Left ventricle myocardium inferior (tissue), 1 donor: ENCODE data around the gene KRTCAP2. TPM values are rescaled to one million over a fixed set of nuclear protein-coding genes. Genes with fewer than 3 reads are reported as not detected.
A peak's percentile ranks its signal among the peaks of the same experiment; 100 is the strongest.

Experiments used
- DNase-seq: peaks from one replicate; pipeline ENCODE4 v3.0.0-alpha.2; 2020
- H3K27ac ChIP-seq: fragments of 200-600 bp; replicated peaks from 2 replicates; pipeline ENCODE4 v1.8.0; 2021
- H3K27me3 ChIP-seq: fragments of 200-600 bp; 2 replicates; pipeline ENCODE4 v1.8.0; 2021; ENCODE audit warnings: low read depth
- H3K36me3 ChIP-seq: fragments of 200-600 bp; 2 replicates; pipeline ENCODE4 v1.8.0; 2021
- H3K4me1 ChIP-seq: fragments of 200-600 bp; 2 replicates; pipeline ENCODE4 v1.8.0; 2021
- H3K4me3 ChIP-seq: fragments of 200-600 bp; 2 replicates; pipeline ENCODE4 v1.8.0; 2021; ENCODE audit warnings: mild to moderate bottlenecking, moderate library complexity
- H3K9me3 ChIP-seq: fragments of 200-600 bp; replicated peaks from 2 replicates; pipeline ENCODE4 v1.8.0; 2021
- intact Hi-C: fragments of 100-400 bp; cut with micrococcal nuclease; formaldehyde crosslinking; loops from one replicate; pipeline ENCODE4 v1.11.0; 2022
- total RNA-seq: library from RNA; stranded (reverse); fragmentation: NEBNext Ultra II Directional; extraction: Animal tissue kit (Norgen Biotek cat#: 25700); gene quantifications from one replicate; pipeline ENCODE4 v1.2.1, GENCODE V29; 2021
- TF ChIP-seq, protein P1 (sequence below): fragments of 200-600 bp; IDR thresholded peaks from 2 replicates; pipeline ENCODE4 v1.8.0; 2021; ENCODE audit warnings: antibody characterized with exemption, mild to moderate bottlenecking, borderline replicate concordance
- donor health status: DM: no; HTN: yes; CAD: no; lungs with severe emphysema.

KRTCAP2 gene
- total RNA-seq, 1 donor from 2014 or later = 113 TPM

DNA sequence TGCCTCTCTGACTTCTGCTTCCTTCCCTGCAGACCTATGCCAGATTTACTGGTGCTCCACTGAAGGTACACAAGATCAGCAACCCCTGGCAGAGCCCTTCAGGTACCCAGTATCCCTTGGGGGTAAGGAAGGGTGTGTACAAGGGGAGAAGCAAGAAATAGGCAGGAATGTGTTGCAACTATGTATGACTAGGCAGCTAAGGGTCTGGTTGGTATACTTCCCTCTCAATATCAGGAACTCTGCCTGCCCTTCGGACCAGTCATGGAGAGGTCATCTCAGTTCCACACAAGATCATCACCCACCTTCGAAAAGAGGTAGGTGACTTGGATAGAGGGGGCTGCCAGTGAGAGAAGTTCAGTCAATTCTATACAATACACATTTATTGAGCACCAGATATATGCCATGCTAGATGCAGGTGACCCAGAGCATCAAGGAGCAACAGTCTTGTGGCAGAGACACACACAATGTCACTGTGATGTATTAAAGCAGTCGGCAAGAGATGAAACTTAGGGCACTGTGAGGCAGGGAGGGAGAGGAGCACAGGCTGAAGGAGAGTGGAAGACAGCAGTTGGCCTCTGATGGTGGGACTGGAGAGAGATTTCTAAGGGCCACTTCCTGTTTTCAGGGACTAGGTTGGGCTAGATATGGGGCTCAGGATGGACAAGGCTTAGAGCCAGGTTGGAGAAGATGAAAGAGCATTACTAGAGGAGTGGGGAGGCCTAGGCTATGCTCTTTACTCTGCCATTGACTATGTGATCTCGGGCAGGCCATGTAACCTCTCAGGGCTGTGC, 37.4 kb upstream of the KRTCAP2 start:
- H3K4me1 ChIP-seq = peaks cover 39% of the 10 kb centered on the region
- H3K9me3 ChIP-seq = no peaks in the 10 kb centered on the region
- intact Hi-C loops = no loop called here
- peaks cover 4% of the 10 kb centered on the region for H3K36me3 ChIP-seq
- no peak overlapping the region for H3K27ac ChIP-seq
- no peaks in the 10 kb centered on the region for H3K27me3 ChIP-seq
- no peak overlapping the region for H3K4me3 ChIP-seq
- no peak for DNase-seq
- TF ChIP-seq, protein P1, sequence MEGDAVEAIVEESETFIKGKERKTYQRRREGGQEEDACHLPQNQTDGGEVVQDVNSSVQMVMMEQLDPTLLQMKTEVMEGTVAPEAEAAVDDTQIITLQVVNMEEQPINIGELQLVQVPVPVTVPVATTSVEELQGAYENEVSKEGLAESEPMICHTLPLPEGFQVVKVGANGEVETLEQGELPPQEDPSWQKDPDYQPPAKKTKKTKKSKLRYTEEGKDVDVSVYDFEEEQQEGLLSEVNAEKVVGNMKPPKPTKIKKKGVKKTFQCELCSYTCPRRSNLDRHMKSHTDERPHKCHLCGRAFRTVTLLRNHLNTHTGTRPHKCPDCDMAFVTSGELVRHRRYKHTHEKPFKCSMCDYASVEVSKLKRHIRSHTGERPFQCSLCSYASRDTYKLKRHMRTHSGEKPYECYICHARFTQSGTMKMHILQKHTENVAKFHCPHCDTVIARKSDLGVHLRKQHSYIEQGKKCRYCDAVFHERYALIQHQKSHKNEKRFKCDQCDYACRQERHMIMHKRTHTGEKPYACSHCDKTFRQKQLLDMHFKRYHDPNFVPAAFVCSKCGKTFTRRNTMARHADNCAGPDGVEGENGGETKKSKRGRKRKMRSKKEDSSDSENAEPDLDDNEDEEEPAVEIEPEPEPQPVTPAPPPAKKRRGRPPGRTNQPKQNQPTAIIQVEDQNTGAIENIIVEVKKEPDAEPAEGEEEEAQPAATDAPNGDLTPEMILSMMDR = no peak

- no peak for DNase-seq
- intact Hi-C loops = no loop called here
- peak overlapping the region; percentile 95 for H3K4me3 ChIP-seq
- H3K27me3 ChIP-seq = no peaks in the 10 kb centered on the region
- H3K4me1 ChIP-seq = peaks cover 39% of the 10 kb centered on the region
- no peaks in the 10 kb centered on the region for H3K9me3 ChIP-seq
- peaks cover 4% of the 10 kb centered on the region for H3K36me3 ChIP-seq
- peak overlapping the region; percentile 99 for H3K27ac ChIP-seq
- TF ChIP-seq, protein P1 = no peak
These were observed 36.2 kb upstream of the KRTCAP2 start for GRCh38 chr1:155209312-155209721.

DNA sequence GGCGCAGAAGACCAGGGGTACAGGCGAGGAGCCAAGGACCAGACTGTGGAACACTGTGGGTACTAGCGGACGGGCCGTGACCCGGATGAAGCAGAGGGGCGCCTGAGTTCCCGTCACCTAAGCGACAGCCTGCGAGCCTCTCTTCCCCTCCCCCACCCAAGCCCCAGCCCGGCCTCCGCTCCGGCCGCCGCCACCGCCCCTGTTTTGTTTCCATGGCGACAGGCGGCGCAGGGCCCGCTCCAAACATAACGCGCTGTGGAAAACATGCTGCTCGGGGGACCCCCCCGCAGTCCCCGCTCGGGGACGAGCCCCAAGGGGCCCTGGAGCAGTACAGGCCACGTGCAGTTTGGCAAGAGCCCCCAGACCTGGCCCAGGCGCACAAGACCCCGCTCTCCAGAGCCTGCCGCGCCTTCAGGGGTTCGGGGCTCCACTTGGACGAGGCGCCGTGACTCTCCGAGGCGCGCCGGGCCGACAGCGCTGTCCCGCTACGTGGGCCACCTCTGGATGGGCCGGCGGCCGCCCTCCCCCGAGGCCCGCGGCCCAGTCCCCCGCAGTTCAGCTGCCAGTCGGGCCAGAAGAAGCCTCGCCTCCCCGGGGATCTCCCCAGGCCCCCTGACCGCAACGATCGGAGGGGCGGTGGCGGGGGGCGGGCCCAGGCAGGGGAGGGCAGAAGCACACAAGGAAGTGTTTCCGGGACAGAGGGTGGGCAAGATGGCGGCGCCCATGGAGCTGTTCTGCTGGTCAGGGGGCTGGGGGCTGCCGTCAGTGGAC, 35.6 kb upstream of the KRTCAP2 start, which contains the start of gene MTX1:
Gene MTX1, plus strand, starts transcription at position 155 of the 771 bp plus-strand sequence. Its CDS starts 110 bp downstream, at position 265.
- peak within 1 kb of the TSS; percentile 99 for H3K27ac ChIP-seq
- TF ChIP-seq, protein P1 = no peak
- H3K9me3 ChIP-seq = no peaks in the 10 kb centered on the region
- no peaks in the 10 kb centered on the region for H3K27me3 ChIP-seq
- peak; percentile 93 for DNase-seq
- intact Hi-C loops = no loop called here
- H3K4me3 ChIP-seq = peak within 1 kb of the TSS; percentile 95
- H3K4me1 ChIP-seq = peaks cover 39% of the 10 kb centered on the region
- peaks cover 4% of the 10 kb centered on the region for H3K36me3 ChIP-seq

- intact Hi-C loops = no loop called here
- Histone ChIP-seq H3K36me3 (peaks cover 4% of the 10 kb centered on the region), H3K9me3 (no peaks in the 10 kb centered on the region), H3K4me3 (peak within 1 kb of the TSS; percentile 95), H3K27me3 (no peaks in the 10 kb centered on the region), H3K27ac (peak within 1 kb of the TSS; percentile 99), H3K4me1 (peaks cover 39% of the 10 kb centered on the region)
- DNase-seq = peak; percentile 47
- TF ChIP-seq, protein P1 = no peak
These were observed 34.9 kb upstream of the KRTCAP2 start, which contains the start of gene THBS3 for GRCh38 chr1:155207806-155208540. Gene THBS3 (minus strand): TSS chr1:155207897. CDS start chr1:155207876, 21 bp downstream.
